Activated CD4-positive, alpha-beta T cell treated with anti-CD3 and anti-CD28 coated beads, Interleukin-2, amount 50 U/mL, for 4 hours (primary cell): ENCODE measurements around the gene TFDP2.

Source experiments
- DNase-seq, 2 experiments: peaks; one replicate each; pipeline ENCODE4 v3.0.0-alpha.2; 2020

TFDP2 gene

GRCh38 chr3:142065344-142065743 lies 84.0 kb downstream of the TFDP2 start:
- no peak for DNase-seq

GRCh38 chr3:142064454-142064853 lies 84.9 kb downstream of the TFDP2 start:
- no peak for DNase-seq

- no peak for DNase-seq
These were observed 92.0 kb downstream of the TFDP2 start for GRCh38 chr3:142057331-142057725.

- DNase-seq, result no peak
These were observed 92.6 kb downstream of the TFDP2 start for GRCh38 chr3:142056656-142057330.

- no peak for DNase-seq
These were observed 95.5 kb downstream of the TFDP2 start for GRCh38 chr3:142053835-142054234.

GRCh38 chr3:142053244-142053643 lies 96.1 kb downstream of the TFDP2 start:
- DNase-seq, result no peak

GRCh38 chr3:142051351-142051750 lies 98.0 kb downstream of the TFDP2 start:
- DNase-seq, result no peak

- no peak for DNase-seq
These were observed 102.3 kb downstream of the TFDP2 start for GRCh38 chr3:142047021-142047369.

- DNase-seq, result no peak
These were observed 102.9 kb downstream of the TFDP2 start for GRCh38 chr3:142046320-142047020.

GRCh38 chr3:142040941-142041491 lies 108.3 kb downstream of the TFDP2 start:
- DNase-seq, result no peak

- DNase-seq, result no peak
These were observed 113.9 kb downstream of the TFDP2 start for GRCh38 chr3:142035308-142035922.

- DNase-seq, result no peak
These were observed 116.1 kb downstream of the TFDP2 start for GRCh38 chr3:142033292-142033691.

- DNase-seq, result no peak
These were observed 117.8 kb downstream of the TFDP2 start for GRCh38 chr3:142031575-142031974.

- DNase-seq, result no peak
These were observed 119.6 kb downstream of the TFDP2 start for GRCh38 chr3:142029791-142030190.

GRCh38 chr3:142029052-142029642 lies 120.2 kb downstream of the TFDP2 start:
- DNase-seq, result no peak

GRCh38 chr3:142028243-142028777 lies 121.0 kb downstream of the TFDP2 start:
- DNase-seq, result peak in 1 of 2 experiments; percentile 2

GRCh38 chr3:142027735-142028134 lies 121.6 kb downstream of the TFDP2 start:
- DNase-seq, result peak; percentile 16 to 30

GRCh38 chr3:142027300-142027699 lies 122.0 kb downstream of the TFDP2 start:
- DNase-seq, result no peak

GRCh38 chr3:142026333-142026732 lies 123.0 kb downstream of the TFDP2 start:
- DNase-seq, result no peak

GRCh38 chr3:142022381-142022780 lies 127.0 kb downstream of the TFDP2 start:
- DNase-seq, result no peak

GRCh38 chr3:142021127-142021526 lies 128.2 kb downstream of the TFDP2 start:
- DNase-seq, result no peak

- DNase-seq, result no peak
These were observed 129.5 kb downstream of the TFDP2 start for GRCh38 chr3:142019794-142020320.

GRCh38 chr3:142013993-142014392 lies 135.4 kb downstream of the TFDP2 start:
- DNase-seq, result no peak
